ENCODE data around the gene NACC2.

DNA sequence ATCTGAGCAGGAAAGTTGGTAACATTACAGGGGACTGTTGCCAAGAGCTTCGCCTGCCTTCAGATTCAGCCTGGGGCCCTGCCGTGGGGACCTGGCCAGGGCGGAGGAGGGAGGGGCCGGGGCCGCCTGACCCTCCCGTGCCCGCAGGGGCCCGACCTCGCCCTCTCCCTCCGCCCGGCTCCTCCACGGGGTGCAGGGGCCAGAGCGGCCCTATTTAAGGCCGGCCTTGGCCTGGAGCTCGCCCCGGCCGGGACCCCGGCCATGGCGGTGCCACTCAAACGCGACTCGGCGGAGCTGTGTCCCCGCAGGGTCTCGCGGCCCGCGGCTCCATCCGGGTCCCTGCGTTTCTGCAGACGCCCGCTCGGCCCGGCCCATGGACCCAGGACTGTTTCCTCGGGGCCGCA lies 22.8 kb upstream of the NACC2 start:
- TF ChIP-seq, protein P1, sequence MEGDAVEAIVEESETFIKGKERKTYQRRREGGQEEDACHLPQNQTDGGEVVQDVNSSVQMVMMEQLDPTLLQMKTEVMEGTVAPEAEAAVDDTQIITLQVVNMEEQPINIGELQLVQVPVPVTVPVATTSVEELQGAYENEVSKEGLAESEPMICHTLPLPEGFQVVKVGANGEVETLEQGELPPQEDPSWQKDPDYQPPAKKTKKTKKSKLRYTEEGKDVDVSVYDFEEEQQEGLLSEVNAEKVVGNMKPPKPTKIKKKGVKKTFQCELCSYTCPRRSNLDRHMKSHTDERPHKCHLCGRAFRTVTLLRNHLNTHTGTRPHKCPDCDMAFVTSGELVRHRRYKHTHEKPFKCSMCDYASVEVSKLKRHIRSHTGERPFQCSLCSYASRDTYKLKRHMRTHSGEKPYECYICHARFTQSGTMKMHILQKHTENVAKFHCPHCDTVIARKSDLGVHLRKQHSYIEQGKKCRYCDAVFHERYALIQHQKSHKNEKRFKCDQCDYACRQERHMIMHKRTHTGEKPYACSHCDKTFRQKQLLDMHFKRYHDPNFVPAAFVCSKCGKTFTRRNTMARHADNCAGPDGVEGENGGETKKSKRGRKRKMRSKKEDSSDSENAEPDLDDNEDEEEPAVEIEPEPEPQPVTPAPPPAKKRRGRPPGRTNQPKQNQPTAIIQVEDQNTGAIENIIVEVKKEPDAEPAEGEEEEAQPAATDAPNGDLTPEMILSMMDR (IDR thresholded peaks at IDR 0.05; ENCODE audit: low read depth, low read length, poor library complexity, severe bottlenecking), result no peak
- no peak for TF ChIP-seq EZH2phosphoT487 (IDR thresholded peaks at IDR 0.05; ENCODE audit: borderline replicate concordance, low read length)

All from DOHH2 (cell line).